ENCODE results near the gene GLT1D1. TPM values are rescaled to one million over a fixed set of nuclear protein-coding genes. Genes with fewer than 3 reads are reported as not detected.

GLT1D1 gene
- total and polyA plus RNA-seq, 2 donors (not counting 3 experiments of a cell fraction or from before 2014, with no cell fraction given) = not detected

GRCh38 chr12:128970941-128971340 lies 117.7 kb downstream of the GLT1D1 start:
- Histone ChIP-seq H3K9me3 (replicated peaks; ENCODE audit: control insufficient read depth, insufficient read depth, low read length) (peaks cover 9% of the 10 kb centered on the region), H3K9me1 (replicated peaks; ENCODE audit: control insufficient read depth, extremely low read depth, insufficient read depth, low read length) (no peaks in the 10 kb centered on the region), H3K4me2 (ENCODE audit: insufficient read depth, low read length) (no peak overlapping the region), H3K36me3 (ENCODE audit: control insufficient read depth in 2 of 2, extremely low read depth in 1 of 2, insufficient read depth in 2 of 2, low read length in 2 of 2) (no peaks in the 10 kb centered on the region), H3K4me1 (ENCODE audit: control insufficient read depth, extremely low read depth, insufficient read depth, low read length) (no peaks in the 10 kb centered on the region), H3K79me2 (ENCODE audit: control insufficient read depth, insufficient read depth, low read length) (no peaks in the 10 kb centered on the region), H2AFZ (ENCODE audit: low read depth, low read length) (no peak overlapping the region), H3K4me3 (replicated peaks in 1 of 3; ENCODE audit: insufficient read depth in 1 of 3, low read depth in 1 of 3, low read length in 3 of 3) (no peak overlapping the region), H4K20me1 (replicated peaks; ENCODE audit: control insufficient read depth, extremely low read depth, insufficient read depth, low read length) (no peaks in the 10 kb centered on the region), H3K9ac (replicated peaks; ENCODE audit: extremely low read depth, insufficient read depth, low read length) (no peak overlapping the region), H3K27me3 (ENCODE audit: control insufficient read depth in 2 of 2, insufficient read depth in 2 of 2, low read length in 2 of 2) (no peaks in the 10 kb centered on the region), H3K27ac (ENCODE audit: insufficient read depth, low read depth, low read length) (no peak overlapping the region)
- no TSS peak for BruUV-seq (replicated peaks)
- DNase-seq (ENCODE audit: low read depth, low spot score) (no peak), FAIRE-seq (no peak)
- no peak for TF ChIP-seq EZH2 (IDR thresholded peaks at IDR 0.05; ENCODE audit: borderline replicate concordance, low read depth, low read length, severe bottlenecking)
- TF ChIP-seq POLR2A (IDR thresholded peaks at IDR 0.05; ENCODE audit: low read depth, low read length) = no peak
- TF ChIP-seq POLR2AphosphoS5 (IDR thresholded peaks at IDR 0.05; ENCODE audit: insufficient read depth, low read depth, low read length) = no peak
- TF ChIP-seq JUN (IDR thresholded peaks at IDR 0.05; ENCODE audit: borderline replicate concordance, insufficient read depth, insufficient read length, low read depth) = no peak
- dilution Hi-C loops (cut with MboI; ENCODE audit: extremely low pct_ligation_motif_present, low sequenced_read_pairs) (no loop called here), intact Hi-C loops (cut with micrococcal nuclease) (no loop called here)
- ChIA-PET CTCF (no interaction called here), POLR2A (no interaction called here)

GRCh38 chr12:128971802-128972201 lies 118.5 kb downstream of the GLT1D1 start:
- Histone ChIP-seq H3K9me3 (replicated peaks; ENCODE audit: control insufficient read depth, insufficient read depth, low read length) (peaks cover 9% of the 10 kb centered on the region), H2AFZ (ENCODE audit: low read depth, low read length) (no peak overlapping the region), H4K20me1 (replicated peaks; ENCODE audit: control insufficient read depth, extremely low read depth, insufficient read depth, low read length) (no peaks in the 10 kb centered on the region), H3K79me2 (ENCODE audit: control insufficient read depth, insufficient read depth, low read length) (no peaks in the 10 kb centered on the region), H3K4me2 (ENCODE audit: insufficient read depth, low read length) (no peak overlapping the region), H3K27me3 (ENCODE audit: control insufficient read depth in 2 of 2, insufficient read depth in 2 of 2, low read length in 2 of 2) (no peaks in the 10 kb centered on the region), H3K4me1 (ENCODE audit: control insufficient read depth, extremely low read depth, insufficient read depth, low read length) (no peaks in the 10 kb centered on the region), H3K9ac (replicated peaks; ENCODE audit: extremely low read depth, insufficient read depth, low read length) (no peak overlapping the region), H3K9me1 (replicated peaks; ENCODE audit: control insufficient read depth, extremely low read depth, insufficient read depth, low read length) (no peaks in the 10 kb centered on the region), H3K4me3 (replicated peaks in 1 of 3; ENCODE audit: insufficient read depth in 1 of 3, low read depth in 1 of 3, low read length in 3 of 3) (no peak overlapping the region), H3K36me3 (ENCODE audit: control insufficient read depth in 2 of 2, extremely low read depth in 1 of 2, insufficient read depth in 2 of 2, low read length in 2 of 2) (no peaks in the 10 kb centered on the region), H3K27ac (ENCODE audit: insufficient read depth, low read depth, low read length) (no peak overlapping the region)
- BruUV-seq (replicated peaks) = no TSS peak
- intact Hi-C loops (cut with micrococcal nuclease) = no loop called here
- FAIRE-seq (no peak), DNase-seq (ENCODE audit: low read depth, low spot score) (no peak)
- TF ChIP-seq GATA2 (IDR thresholded peaks at IDR 0.05; ENCODE audit: insufficient read depth, insufficient read length, low read depth, low read length) (no peak), JUN (IDR thresholded peaks at IDR 0.05; ENCODE audit: borderline replicate concordance, insufficient read depth, insufficient read length, low read depth) (no peak), POLR2A (IDR thresholded peaks at IDR 0.05; ENCODE audit: low read depth, low read length) (no peak), FOS (IDR thresholded peaks at IDR 0.05; ENCODE audit: borderline replicate concordance, insufficient read depth, low read length) (no peak), MAX (IDR thresholded peaks at IDR 0.05; ENCODE audit: insufficient read depth, insufficient read length) (no peak), EZH2 (IDR thresholded peaks at IDR 0.05; ENCODE audit: borderline replicate concordance, low read depth, low read length, severe bottlenecking) (no peak), MYC (IDR thresholded peaks at IDR 0.05; ENCODE audit: low read depth, low read length) (no peak), CTCF (IDR thresholded peaks at IDR 0.05; ENCODE audit: extremely low read depth in 1 of 2, insufficient read depth in 1 of 2, low read depth in 1 of 2, low read length in 2 of 2) (no peak), POLR2AphosphoS5 (IDR thresholded peaks at IDR 0.05; ENCODE audit: insufficient read depth, low read depth, low read length) (no peak)
- CTCF ChIA-PET = no interaction called here
- dilution Hi-C loops (cut with MboI; ENCODE audit: extremely low pct_ligation_motif_present, low sequenced_read_pairs) = no loop called here
- POLR2A ChIA-PET = no interaction called here

Data from endothelial cell of umbilical vein (primary cell).